Measurements from ENCODE around the gene GNAO1.
"Not testable (repeated sequence)": the region's sequence is repeated elsewhere in the genome, so short reads cannot be mapped to it uniquely, and the experiment has no call there.

- TF ChIP-seq, protein P1, sequence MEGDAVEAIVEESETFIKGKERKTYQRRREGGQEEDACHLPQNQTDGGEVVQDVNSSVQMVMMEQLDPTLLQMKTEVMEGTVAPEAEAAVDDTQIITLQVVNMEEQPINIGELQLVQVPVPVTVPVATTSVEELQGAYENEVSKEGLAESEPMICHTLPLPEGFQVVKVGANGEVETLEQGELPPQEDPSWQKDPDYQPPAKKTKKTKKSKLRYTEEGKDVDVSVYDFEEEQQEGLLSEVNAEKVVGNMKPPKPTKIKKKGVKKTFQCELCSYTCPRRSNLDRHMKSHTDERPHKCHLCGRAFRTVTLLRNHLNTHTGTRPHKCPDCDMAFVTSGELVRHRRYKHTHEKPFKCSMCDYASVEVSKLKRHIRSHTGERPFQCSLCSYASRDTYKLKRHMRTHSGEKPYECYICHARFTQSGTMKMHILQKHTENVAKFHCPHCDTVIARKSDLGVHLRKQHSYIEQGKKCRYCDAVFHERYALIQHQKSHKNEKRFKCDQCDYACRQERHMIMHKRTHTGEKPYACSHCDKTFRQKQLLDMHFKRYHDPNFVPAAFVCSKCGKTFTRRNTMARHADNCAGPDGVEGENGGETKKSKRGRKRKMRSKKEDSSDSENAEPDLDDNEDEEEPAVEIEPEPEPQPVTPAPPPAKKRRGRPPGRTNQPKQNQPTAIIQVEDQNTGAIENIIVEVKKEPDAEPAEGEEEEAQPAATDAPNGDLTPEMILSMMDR (IDR thresholded peaks at IDR 0.05), result not testable (repeated sequence)
- TF ChIP-seq POLR2A (IDR thresholded peaks at IDR 0.05), result not testable (repeated sequence)
These were observed 205.4 kb downstream of the GNAO1 start for GRCh38 chr16:56396724-56397123.
